GM21825 (cell line): Measurements from ENCODE around the gene C1orf159.
A peak's percentile ranks its signal among the peaks of the same experiment; 100 is the strongest.
"Not testable (repeated sequence)": the region's sequence is repeated elsewhere in the genome, so short reads cannot be mapped to it uniquely, and the experiment has no call there.

Experiments used
- ATAC-seq: cut with Tn5 transposase; IDR thresholded peaks from one replicate; pipeline ENCODE4 v1.9.1; 2021; ENCODE audit warnings: mild to moderate bottlenecking, moderate library complexity; ENCODE audit not compliant: unreplicated experiment

Gene C1orf159

DNA sequence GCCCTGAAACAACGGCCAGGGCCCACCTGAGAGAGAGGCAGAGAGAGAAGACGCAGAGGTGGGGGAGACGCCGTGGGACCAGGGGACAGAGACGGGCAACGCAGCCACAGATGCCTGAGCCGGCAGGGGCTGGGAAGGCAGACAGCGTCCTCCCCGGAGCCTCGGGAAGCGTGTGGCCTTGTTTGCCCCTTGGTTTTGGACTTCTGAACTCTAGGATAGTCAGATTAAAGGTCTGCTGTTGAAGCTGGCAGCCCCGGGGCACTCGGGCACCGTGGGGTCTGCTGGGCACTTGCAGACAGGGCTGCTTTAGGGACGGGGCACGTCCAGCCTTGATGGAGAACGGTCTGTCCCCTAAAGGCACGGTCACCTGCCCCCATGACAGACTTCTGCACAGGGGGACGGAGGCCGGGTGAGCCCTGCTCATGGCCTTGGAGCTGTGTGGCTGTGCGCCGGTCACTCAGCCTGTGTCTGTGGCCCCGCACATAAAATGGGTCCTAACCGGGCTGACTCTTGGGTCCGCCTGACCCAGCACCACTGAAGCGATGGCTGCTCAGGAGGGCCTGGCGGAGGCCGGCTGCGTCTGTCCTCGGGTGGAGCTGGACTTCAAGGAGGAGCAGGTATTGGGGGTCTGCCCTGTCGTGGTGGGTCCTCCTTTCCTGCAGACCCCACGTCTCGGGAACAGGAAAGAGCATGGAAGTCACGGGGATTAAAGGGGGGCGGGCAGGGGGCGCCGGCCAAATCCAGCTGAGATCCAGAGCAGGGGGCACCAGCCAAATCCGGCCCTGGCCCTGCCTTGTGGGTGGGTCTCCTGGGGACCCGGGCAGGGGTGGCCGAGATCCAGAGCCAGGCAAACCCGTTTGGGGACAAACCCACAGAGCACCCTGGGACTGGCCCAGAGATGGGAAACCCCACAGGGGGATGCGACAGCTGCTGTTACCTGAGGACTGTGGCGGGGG is 32.2 kb downstream of the C1orf159 start:
- no peak for ATAC-seq

DNA sequence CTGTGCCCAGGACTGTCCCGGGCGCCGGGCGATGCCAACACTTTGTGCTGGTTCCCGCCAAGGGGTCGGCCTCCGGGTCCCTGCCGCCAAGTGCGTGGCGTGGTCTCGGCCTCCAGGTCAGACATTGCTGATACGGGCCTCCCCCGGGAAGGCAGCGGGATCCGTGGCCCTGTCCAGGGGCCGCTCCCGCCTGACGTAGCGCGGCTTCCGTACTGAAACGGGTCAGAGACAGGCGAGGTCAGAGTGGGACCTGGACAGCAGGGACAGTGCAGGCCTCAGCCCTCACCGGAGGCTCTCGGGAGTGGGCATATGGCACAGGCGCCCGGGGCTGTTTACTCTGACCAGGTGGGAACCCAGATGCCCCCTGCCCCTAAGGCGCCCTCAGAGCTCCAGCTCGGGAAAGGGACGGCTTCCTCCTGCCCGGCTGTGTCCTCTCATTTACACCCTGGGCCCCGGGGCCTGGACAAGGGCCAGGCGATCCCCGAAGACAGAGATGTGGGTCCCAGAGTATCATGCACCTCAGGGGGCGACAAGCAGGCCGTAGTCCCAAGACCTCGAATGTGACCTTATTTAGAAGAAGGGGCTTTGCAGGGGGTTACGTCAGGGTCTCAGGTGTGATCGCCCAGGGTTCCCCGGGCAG is 33.0 kb downstream of the C1orf159 start:
- no peak for ATAC-seq

DNA sequence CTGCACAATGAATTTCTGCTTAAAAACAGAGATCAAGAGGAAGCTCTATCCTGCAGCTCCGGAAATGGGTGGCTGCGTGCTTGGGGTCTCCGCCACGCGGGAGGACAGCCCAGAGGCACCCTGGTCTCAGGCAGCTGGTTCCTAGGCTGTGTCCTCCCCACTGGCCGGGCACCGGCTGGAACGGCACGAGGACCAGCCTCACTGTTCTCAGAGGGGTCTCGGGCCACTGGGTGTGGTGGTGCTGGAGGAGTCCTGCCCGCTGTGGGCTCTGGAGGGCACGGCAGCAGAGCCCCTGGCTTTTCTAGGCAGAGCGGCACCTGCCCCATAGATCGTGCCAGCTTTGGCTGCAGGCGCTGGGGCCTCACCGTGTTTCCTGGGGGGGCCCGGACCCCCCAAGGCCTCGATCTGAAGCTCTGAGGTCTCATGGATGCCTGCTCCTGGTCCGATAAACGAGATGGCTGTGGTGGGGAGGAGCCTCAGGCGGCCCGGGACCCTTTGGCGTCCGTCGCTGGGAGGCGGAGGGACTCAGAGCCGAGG is 33.6 kb downstream of the C1orf159 start:
- ATAC-seq = no peak

DNA sequence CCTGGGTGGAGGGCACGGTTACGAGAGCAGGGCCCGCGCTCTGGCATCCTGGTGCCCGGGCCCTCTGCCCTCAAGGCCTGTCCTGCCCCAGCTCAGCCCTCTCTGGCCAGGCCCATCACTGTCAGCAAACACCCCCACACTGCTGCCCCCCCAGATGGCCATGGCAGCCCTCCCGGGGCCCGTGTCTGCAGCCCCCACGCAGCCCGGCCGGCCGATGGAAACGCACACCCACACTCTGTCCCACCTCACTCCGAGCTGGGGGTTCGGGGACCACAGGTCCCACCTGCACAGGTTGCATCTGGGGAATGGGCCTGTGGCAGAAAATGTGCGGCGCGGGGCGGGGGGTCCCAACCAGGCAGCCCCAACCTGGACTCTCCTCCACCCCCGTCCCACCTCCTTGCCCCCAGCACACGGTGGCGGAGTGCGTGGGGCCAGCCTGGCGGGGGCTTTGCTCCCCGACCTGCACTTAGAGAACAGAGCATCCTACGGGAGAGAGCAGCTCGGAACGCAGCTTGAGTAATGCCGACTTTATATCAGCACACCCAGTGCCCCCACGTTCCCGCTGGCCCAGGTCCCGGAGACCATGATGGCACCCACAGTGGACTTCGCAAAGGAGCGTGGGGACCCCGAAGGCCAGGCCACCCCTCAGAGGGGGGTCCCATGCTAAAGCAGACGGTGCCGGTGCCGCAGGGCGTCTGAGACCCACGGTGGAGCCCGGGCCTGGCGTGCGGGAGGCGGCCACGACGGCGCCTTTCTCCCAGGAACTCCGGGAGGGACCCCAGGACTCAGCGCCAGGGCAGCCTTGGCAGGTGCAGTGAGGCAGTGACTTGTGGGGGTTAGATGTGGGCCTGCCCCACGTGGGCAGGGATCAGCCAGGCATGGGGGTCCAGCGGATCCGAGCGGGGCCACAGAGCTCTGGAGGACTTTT is 34.3 kb downstream of the C1orf159 start:
- ATAC-seq = no peak

DNA sequence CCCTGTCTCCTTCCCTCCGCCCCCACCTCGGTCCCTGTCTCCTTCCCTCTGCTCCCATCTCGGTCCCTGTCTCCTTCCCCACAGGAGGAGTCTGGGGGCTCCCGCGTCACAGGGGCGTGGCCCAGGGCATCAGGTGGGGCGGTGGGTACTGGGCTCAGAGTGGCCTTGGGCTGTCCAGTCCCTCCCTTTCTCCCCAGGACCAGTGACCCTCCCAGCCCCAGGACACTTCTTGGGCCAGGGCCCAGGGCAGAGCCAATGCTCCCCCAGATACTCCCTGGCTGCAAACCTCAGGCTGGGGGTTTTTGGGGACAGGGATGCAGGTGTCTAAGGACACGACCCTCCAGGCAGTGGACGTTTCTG is 35.0 kb downstream of the C1orf159 start:
- no peak for ATAC-seq

DNA sequence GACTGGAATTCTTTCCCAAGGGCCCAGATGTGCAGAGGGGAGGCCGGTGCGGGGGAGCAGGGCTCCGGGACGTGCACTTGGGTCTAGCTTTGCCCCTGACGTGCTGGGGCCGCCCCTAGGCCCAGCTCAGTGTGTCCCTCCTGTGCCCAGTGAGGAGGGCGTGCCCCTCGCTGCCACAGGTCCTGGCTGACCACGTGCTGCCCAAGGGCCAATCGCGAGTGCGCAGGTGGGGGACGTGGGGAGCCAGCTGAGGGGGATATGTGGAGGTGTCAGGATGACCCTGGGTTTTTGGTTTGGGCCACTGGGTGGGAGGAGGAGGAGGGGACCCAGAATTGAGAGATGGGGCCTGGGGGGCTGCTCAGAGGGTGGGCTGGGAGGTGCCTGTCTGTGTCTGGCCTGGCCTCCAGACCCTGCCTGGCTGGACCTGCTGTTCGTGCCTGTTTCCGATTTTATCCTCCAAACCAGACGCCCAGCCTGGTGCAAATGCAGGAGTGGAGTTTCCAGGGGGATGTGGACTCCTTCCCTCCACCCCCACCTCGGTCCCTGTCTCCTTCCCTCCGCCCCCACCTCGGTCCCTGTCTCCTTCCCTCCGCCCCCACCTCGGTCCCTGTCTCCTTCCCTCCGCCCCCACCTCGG is 35.6 kb downstream of the C1orf159 start:
- ATAC-seq = peak; percentile 39

DNA sequence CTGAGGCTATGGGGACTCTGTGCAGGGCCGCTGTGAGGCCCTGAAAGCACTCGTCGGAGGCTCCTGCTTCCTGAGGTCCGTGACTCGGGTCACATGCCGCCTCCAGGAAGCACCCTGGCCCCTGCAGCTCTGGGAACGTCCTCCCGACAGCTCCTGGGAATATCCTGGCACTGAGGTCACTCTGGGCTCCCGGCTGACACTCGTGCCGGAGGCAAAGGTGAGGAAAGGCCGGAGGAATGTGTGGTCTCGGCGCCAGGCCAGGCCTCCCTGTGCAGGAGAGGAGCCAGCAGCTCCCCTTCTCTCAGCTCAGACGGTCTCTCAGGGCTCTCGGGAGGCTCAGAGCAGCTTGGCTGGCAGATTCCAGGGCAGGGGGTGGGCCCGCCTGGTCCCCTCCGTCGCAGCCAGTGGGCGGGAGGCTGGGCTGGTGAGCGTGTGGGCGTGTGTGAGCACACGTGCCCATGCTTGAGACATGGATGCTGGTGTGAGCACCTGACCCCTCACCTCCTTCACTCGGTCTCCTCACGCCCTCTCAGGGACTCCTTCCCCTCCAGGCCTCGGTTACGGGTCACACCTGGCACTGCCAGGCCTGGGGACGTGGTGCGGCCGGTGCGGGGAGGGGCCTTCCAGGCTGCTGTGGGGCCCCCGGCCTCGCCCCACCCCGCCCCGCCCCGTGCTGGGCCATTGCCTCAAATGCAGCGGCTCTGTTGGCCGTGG is 36.3 kb downstream of the C1orf159 start:
- peak; percentile 55 for ATAC-seq

DNA sequence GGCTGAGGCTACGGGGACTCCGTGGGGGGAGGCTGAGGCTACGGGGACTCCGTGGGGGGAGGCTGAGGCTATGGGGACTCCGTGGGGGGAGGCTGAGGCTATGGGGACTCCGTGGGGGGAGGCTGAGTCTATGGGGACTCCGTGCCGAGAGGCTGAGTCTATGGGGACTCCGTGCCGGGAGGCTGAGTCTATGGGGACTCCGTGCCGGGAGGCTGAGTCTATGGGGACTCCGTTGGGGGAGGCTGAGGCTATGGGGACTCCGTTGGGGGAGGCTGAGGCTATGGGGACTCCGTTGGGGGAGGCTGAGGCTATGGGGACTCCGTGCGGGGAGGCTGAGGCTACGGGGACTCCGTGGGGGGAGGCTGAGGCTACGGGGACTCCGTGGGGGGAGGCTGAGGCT is 38.5 kb downstream of the C1orf159 start:
- not testable (repeated sequence) for ATAC-seq

DNA sequence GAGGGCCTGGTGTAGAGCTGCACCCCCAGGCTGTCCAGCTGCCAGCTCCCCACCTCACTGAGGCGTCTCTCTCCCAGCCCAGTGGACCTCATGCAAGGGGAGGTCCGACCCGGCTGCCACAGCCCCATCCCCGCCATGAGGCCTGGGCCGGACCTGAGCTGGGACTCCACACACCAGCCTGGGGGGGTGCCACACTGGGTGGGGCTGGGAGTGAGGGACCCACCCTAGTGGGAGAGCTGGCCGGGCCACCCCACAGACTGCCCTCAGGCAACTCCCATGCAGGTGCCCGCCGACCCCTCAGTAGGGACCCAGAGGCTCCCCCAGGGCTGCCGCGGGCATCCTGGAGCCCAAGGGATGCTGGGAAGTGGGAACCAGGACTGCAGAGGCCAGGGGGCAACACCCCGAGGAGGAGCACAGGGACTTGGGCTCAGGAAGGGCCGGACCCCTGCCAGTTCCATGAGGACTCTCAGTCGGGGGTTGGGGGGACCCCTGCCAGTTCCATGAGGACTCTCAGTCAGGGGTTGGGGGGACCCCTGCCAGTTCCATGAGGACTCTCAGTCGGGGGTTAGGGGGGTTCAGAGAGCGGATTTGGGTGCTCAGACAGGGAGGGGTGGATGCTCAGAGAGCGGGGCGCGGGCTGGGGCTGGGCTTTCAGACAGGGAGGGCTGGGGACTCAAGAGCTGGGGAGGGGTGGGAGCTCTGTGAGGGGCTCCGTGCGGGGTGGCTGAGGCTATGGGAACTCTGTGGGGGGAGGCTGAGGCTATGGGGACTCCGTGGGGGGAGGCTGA is 40.5 kb downstream of the C1orf159 start:
- no peak for ATAC-seq

DNA sequence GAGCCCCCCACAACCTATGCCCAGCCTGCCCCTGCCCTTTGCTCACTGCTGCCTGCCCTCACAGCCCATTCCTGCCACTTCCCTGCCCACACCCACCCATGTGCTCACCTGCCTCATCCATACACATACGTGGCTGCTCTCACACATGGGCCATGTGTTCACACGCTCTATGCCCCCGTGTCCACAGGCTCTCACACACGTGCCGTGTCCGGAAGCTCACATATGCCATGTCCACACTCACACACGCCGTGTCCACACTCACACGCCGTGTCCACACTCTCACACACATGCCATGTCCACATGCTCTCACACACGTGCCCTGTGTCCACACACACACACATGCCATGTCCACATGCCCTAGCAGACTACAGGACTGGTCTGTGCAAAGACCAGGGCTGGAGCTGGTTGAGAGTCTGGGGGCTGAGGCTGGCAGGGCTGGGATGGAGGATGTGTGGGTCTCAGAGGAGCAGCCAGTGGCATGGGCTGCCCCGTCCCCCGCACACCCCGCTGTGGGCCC is 41.2 kb downstream of the C1orf159 start:
- no peak for ATAC-seq

DNA sequence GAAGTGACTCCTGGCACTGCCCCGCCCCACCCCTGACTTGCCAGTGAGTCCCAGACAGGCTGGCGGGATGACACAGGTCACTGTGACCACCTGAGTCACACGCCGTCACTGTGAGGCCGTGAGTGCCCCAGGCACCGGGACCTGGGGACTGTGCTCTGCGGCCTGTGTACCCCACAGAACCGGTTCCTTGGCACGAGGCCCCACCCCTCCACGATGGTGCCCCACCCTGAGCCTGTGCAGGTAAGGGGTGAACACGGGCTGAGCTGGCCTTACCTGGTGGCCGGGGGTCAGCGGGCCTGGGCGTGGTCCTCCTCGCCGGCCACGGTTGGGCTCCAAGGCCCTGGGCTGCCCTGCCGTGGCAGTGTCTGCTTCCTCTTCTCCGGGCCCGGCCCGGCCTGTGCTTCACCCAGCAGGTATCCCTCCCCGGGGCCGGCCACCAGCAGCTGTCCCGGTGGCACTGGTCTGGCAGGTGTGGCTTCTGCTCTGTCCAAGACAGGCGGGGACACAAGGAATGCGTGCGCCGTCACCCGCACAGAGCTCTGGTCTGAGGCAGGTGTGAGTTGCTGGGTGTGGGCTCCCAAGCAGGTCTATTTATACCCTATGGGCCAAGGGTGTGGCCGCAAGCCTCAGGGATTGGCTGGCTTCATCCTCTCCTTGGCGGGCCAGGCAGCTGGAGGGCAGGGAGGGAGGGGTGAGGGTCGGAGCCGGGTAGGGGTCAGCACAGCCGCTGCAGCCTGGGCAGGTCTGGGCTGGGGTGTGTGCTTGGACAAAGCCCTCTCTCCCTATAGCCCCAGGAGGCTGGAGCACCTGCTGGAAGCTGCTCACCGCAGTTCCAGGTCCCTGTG is 41.9 kb downstream of the C1orf159 start, which contains the start of gene RNF223:
Gene RNF223 (minus strand): TSS at position 564 of the 845 bp plus-strand sequence. CDS start 1,740 bp downstream, outside the sequence.
- no peak for ATAC-seq

DNA sequence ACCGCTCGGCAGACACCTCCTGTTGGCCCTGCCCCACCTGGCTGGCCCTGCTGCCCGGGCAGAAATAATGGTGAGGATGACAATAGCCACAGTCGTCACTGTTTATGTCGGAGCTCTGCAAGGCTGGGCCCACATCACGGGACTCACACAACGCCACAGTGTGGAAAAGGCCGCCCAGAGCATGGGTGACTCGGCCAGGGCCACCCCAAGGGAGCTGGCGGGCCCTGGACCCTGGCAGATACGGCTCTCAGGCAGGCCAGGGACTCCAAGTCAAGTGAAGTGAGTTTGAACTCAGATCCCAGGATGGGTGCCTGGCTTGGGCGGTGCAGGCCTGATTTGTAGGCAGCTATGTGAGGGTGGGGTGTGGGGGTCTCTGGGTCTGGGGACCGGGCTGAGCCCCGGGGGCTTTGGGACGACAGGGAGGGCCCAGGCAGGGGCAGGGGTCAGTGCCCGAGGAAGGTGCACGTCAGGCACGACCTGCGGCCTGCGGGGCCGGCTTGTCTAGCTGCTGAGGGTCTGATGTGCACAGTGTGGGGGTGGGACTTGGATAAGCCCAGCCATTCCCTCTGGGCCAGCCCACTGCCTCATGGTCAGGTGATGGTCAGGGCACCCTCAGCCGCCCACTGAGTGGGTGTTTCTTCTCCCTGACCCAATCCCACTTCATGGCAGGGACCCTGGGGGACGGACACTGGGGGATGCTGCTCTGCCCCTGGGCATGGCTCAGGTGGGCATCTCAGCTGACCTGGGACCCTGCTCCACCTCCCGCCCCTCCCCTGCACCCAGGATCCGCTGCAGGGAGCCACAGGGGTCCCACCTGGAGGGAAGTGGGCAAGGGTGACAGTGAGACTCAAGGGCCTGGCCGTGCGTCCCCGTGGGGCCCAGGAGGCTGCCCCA is 42.8 kb downstream of the C1orf159 start:
- ATAC-seq = no peak

DNA sequence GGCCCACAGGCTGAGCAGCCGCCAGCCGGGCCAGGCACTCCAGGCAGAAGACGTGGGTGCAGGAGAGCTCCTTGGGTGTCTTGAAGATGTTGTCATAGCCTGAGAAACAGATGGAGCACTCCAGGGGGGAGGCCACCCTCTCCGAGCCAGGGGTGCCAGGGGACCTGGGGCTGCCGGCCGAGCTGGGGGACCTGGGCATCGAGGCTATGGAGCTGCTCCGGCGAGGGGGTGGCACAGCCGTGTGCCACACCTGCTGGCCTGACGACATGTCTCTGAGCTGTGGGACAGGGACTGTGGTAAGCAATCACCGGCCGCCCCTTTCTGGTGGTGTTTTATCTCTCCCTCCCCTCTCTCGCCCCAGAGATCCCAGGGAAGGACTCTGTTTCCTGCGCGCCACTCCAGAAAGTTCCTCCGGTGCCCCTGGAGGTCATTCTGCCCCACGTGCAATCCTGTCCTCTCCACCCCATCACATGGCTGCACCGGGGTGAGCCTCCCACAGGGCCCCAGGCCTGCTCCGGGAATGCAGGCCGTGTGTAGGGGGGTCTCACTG is 43.5 kb downstream of the C1orf159 start:
- ATAC-seq = no peak

DNA sequence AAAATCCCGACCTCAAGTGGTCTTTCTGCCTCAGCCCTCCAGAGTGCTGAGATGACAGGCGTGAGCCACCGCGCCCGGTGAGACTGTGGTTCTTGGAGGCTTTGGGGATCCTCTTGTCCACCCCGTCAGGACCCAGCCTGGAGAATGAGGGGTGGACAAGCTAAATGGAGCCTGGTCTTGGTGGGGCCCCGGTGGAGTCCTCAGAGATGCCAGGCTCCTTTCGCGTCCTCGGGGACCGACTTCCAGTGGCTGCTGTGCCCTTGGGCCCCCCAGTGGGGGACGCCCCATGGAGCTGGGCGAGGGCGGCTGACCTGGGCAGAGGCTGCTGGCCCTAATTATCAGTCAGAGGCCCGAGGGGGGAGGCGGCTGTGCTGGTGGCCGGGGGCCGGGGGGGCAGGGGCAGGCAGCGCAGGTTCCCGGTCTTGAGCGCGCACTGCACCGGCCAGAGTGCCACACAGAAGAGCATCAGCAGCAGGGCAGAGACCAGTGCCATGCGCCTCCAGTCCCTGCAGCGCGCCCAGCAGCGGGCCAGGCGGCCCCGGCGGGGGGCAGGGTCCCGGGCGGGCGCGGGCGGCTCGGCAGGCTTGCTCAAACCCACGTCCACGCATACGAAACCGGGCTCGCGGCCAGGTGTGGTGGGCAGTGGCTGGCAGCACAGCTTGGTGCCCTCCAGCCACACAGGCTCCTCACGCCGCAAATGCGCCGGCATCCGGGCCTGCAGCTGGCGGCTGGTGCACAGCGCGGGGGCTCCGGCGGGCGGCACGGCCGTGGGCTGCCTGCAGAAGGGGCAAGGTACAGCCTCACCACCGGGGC is 44.2 kb downstream of the C1orf159 start:
- no peak for ATAC-seq
